Measurements from ENCODE around the gene CDK11B.
"Not testable (repeated sequence)": the region's sequence is repeated elsewhere in the genome, so short reads cannot be mapped to it uniquely, and the experiment has no call there.

Gene CDK11B

GRCh38 chr1:1647567-1648241 is 11.1 kb downstream of the CDK11B start:
- not testable (repeated sequence) for DNase-seq

- DNase-seq: not testable (repeated sequence)
These were observed 12.5 kb downstream of the CDK11B start for GRCh38 chr1:1646326-1646725.

GRCh38 chr1:1640711-1641461 is 17.9 kb downstream of the CDK11B start:
- DNase-seq: not testable (repeated sequence)

GRCh38 chr1:1640081-1640480 is 18.7 kb downstream of the CDK11B start:
- not testable (repeated sequence) for DNase-seq

GRCh38 chr1:1639368-1639767 is 19.4 kb downstream of the CDK11B start:
- not testable (repeated sequence) for DNase-seq

GRCh38 chr1:1638528-1638927 is 20.3 kb downstream of the CDK11B start:
- not testable (repeated sequence) for DNase-seq

GRCh38 chr1:1637479-1637875 is 21.3 kb downstream of the CDK11B start:
- DNase-seq: not testable (repeated sequence)

GRCh38 chr1:1636621-1637478 is 22.0 kb downstream of the CDK11B start:
- not testable (repeated sequence) for DNase-seq

GRCh38 chr1:1634613-1635012 is 24.2 kb downstream of the CDK11B start:
- DNase-seq: not testable (repeated sequence)

GRCh38 chr1:1633409-1633808 is 25.4 kb downstream of the CDK11B start:
- not testable (repeated sequence) for DNase-seq

- DNase-seq: no peak
These were observed 26.9 kb downstream of the CDK11B start, which contains the start of gene MMP23B for GRCh38 chr1:1631782-1632420. Gene MMP23B, plus strand, starts transcription at chr1:1632173. Its CDS starts 46 bp downstream, at chr1:1632219.

GRCh38 chr1:1630965-1631781 is 27.6 kb downstream of the CDK11B start:
- DNase-seq: peak; percentile 69

- DNase-seq: peak; percentile 97
These were observed 28.4 kb downstream of the CDK11B start for GRCh38 chr1:1630191-1630964.

GRCh38 chr1:1629430-1630190 is 29.2 kb downstream of the CDK11B start:
- DNase-seq: peak; percentile 91

- peak; percentile 52 for DNase-seq
These were observed 29.9 kb downstream of the CDK11B start for GRCh38 chr1:1628754-1629429.

- DNase-seq: no peak
These were observed 30.7 kb downstream of the CDK11B start for GRCh38 chr1:1627829-1628753.

GRCh38 chr1:1627261-1627828 is 31.5 kb downstream of the CDK11B start:
- no peak for DNase-seq
